ENCODE measurements around the gene ZNF433. TPM values are rescaled to one million over a fixed set of nuclear protein-coding genes. Genes with fewer than 3 reads are reported as not detected.

The ZNF433 gene
- total RNA-seq, 1 donor from 2014 or later, result 3.4 TPM

GRCh38 chr19:11973019-11973810, 62.3 kb downstream of the ZNF433 start:
- no peak overlapping the region for H3K27ac ChIP-seq (replicated peaks)
- no peak for DNase-seq
- H3K4me1 ChIP-seq, result no peaks in the 10 kb centered on the region
- H3K4me3 ChIP-seq, result no peak overlapping the region
- peaks cover 27% of the 10 kb centered on the region for H3K9me3 ChIP-seq (replicated peaks)
- H3K36me3 ChIP-seq, result peaks cover 22% of the 10 kb centered on the region
- no peaks in the 10 kb centered on the region for H3K27me3 ChIP-seq (ENCODE audit: low read depth)
- TF ChIP-seq CTCF (IDR thresholded peaks at IDR 0.05; ENCODE audit: borderline replicate concordance), result no peak
- intact Hi-C loops (cut with micrococcal nuclease), result no loop called here

DNA sequence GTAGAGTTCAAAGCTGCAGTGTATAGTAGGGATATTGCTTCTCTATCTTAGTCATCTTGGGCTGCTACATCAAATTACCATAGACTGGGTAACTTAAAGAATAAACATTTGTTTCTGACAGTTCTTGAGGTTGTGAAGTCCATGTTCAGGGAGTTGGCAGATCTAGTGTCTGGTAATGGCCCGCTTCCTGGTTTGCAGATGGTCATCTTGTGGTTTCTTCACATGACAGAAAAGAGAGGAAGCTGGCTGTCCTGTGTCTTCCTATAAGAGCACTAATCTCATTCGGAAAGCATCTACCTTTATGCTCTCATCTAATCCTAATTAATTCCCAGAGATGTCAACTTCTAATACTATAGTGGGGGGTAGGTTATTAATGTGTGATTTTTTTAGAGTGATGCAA, 64.4 kb downstream of the ZNF433 start:
- no peak overlapping the region for H3K4me3 ChIP-seq
- H3K36me3 ChIP-seq, result peaks cover 2% of the 10 kb centered on the region
- intact Hi-C loops (cut with micrococcal nuclease), result no loop called here
- no peak for DNase-seq
- H3K27me3 ChIP-seq (ENCODE audit: low read depth), result no peaks in the 10 kb centered on the region
- peaks cover 2% of the 10 kb centered on the region for H3K4me1 ChIP-seq
- H3K27ac ChIP-seq (replicated peaks), result no peak overlapping the region
- H3K9me3 ChIP-seq (replicated peaks), result peaks cover 10% of the 10 kb centered on the region
- no peak for TF ChIP-seq CTCF (IDR thresholded peaks at IDR 0.05; ENCODE audit: borderline replicate concordance)

- intact Hi-C loops (cut with micrococcal nuclease), result no loop called here
- Histone ChIP-seq H3K27ac (replicated peaks) (no peak overlapping the region), H3K4me3 (no peak overlapping the region), H3K4me1 (peaks cover 10% of the 10 kb centered on the region), H3K9me3 (replicated peaks) (peaks cover 7% of the 10 kb centered on the region), H3K27me3 (ENCODE audit: low read depth) (no peaks in the 10 kb centered on the region), H3K36me3 (no peaks in the 10 kb centered on the region)
- no peak for DNase-seq
- TF ChIP-seq CTCF (IDR thresholded peaks at IDR 0.05; ENCODE audit: borderline replicate concordance), result no peak
These were observed 65.3 kb downstream of the ZNF433 start for GRCh38 chr19:11970174-11970573.

DNA sequence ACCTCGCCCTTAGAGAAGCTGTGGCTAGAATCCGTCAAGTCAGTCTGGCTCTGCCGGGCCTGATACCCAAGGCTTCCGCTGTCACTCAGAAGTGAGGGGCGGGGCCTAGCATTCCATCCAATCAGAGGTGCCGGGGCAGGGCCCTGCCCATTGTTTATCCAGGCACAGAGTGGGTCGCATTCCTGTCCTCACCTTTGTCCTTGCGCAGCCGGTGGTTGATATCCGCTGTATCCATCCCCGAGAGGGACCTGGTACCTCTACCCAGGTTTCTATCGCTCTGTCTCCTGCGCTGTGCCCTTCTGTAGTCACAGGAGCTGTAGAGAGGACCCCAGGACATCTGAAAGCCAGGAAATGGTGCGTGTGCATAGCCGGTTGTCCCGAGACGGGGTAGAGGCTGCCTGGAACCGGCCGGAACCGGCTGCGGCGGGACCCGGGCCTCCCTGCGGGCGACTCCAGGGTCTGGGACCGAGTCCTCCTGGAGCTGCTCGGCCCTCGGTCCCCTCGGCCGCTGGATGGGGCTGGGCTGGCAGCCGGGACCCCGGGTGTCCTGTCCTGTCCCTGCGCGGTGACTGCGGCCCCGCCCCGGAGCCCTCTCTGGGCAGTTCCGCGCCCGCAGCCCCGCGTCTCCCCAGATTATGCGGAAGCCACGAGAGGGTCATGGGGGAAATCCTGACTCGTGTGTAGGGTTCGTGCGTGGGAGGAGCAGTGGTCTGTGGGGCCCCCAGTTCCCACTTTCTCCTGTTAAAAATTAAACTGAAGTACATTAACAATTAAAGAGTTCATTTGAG, 70.4 kb downstream of the ZNF433 start, which contains the start of gene ZNF763:
Gene ZNF763 (plus strand): TSS at position 183 of the 788 bp plus-strand sequence. CDS start 169 bp downstream, at position 352.
- intact Hi-C loops (cut with micrococcal nuclease), result no loop called here
- no peaks in the 10 kb centered on the region for H3K36me3 ChIP-seq
- peak within 1 kb of the TSS; percentile 94 for H3K27ac ChIP-seq (replicated peaks)
- H3K4me3 ChIP-seq, result peak within 1 kb of the TSS; percentile 82
- peaks cover 21% of the 10 kb centered on the region for H3K4me1 ChIP-seq
- peak; percentile 95 for DNase-seq
- H3K27me3 ChIP-seq (ENCODE audit: low read depth), result no peaks in the 10 kb centered on the region
- TF ChIP-seq CTCF (IDR thresholded peaks at IDR 0.05; ENCODE audit: borderline replicate concordance), result no peak
- H3K9me3 ChIP-seq (replicated peaks), result no peaks in the 10 kb centered on the region

Other genes with a start within 250 kb of the ZNF433 start
- gene ZNF491, start 237.2 kb downstream of the ZNF433 start, total RNA-seq, result 2.4 TPM
- gene ZNF440, start 221.4 kb downstream of the ZNF433 start, total RNA-seq, result 3.7 TPM
- 4.8 TPM for gene ZNF439, start 187.0 kb downstream of the ZNF433 start, total RNA-seq
- gene ZNF69, start 147.9 kb downstream of the ZNF433 start, total RNA-seq, result 5.2 TPM
- 3.3 TPM for gene ZNF700, start 110.6 kb downstream of the ZNF433 start, total RNA-seq
- 3.1 TPM for gene ZNF763, start 70.6 kb downstream of the ZNF433 start, total RNA-seq
- gene ZNF878, start 17.3 kb upstream of the ZNF433 start, total RNA-seq, result 0.16 TPM
- gene ZNF844, start 29.1 kb upstream of the ZNF433 start, total RNA-seq, result 16.4 TPM
- 2.2 TPM for gene ZNF20, start 104.7 kb upstream of the ZNF433 start, total RNA-seq
- gene ZNF625, start 121.1 kb upstream of the ZNF433 start, total RNA-seq, result 4.0 TPM
- 5.6 TPM for gene ZNF136, start 127.4 kb upstream of the ZNF433 start, total RNA-seq